Fibroblast of lung (primary cell): ENCODE results near the gene CIAO3.

Source experiments
- CTCF ChIP-seq, 2 donors: IDR thresholded peaks in 1 of 2; conservative IDR thresholded peaks in 1 of 2; 1 replicate in 1 of 2; 2 replicates in 1 of 2; pipeline ENCODE4 v1.5.1; 2011 to 2012; ENCODE audit warnings: low read length in 2 of 2, control low read depth in 1 of 2, inconsistent platforms in 1 of 2, low read depth in 1 of 2, mild to moderate bottlenecking in 1 of 2
- EZH2 ChIP-seq: IDR thresholded peaks from 2 replicates; pipeline ENCODE4 v1.5.1; 2012; ENCODE audit warnings: low read length, control low read depth, mild to moderate bottlenecking; ENCODE audit errors: missing control alignments

GRCh38 chr16:680625-680945 is 60.2 kb downstream of the CIAO3 start:
- TF ChIP-seq CTCF (conservative IDR thresholded peaks at IDR 0.05 in 1 of 2, IDR thresholded peaks at IDR 0.05 in 1 of 2; ENCODE audit: low read depth in 1 of 2, low read length in 2 of 2) (no peak), EZH2 (no peak)
